Right cardiac atrium (tissue), 5 donors: ENCODE measurements around the gene LRP11. TPM values are rescaled to one million over a fixed set of nuclear protein-coding genes. Genes with fewer than 3 reads are reported as not detected.

Experiments
- ATAC-seq, 2 donors: fragments of 200-7000 bp; cut with Tn5 transposase; one replicate each; pipeline versions ENCODE4 v1.8.0 to v1.9.1; 2020; ENCODE audit warnings: moderate library complexity in 2 of 2, mild to moderate bottlenecking in 1 of 2
- DNase-seq, 3 donors: peaks; one replicate each; pipeline ENCODE4 v3.0.0-alpha.2; 2020
- H3K27ac ChIP-seq: one replicate; pipeline ENCODE4 v1.5.1; 2013; ENCODE audit warnings: mild to moderate bottlenecking, low read length, control low read depth, moderate library complexity
- H3K27me3 ChIP-seq: one replicate; pipeline ENCODE4 v1.6.1; 2013; ENCODE audit not compliant: control insufficient read depth, insufficient read depth
- H3K4me1 ChIP-seq: one replicate; pipeline ENCODE4 v1.6.1; 2013; ENCODE audit warnings: low read length; ENCODE audit not compliant: control insufficient read depth, insufficient read depth
- H3K4me3 ChIP-seq: one replicate; pipeline ENCODE4 v1.5.1; 2013; ENCODE audit warnings: low read length, control low read depth
- H3K9me3 ChIP-seq: one replicate; pipeline ENCODE4 v1.6.1; 2013; ENCODE audit warnings: low read length; ENCODE audit not compliant: control insufficient read depth
- WGBS: extraction: QIAGEN DNeasy Blood & Tissue Kit; methylation state at CpG from one replicate; pipeline ENCODE4 v1.1.7; 2013; 5-methylcytosine and 5-hydroxymethylcytosine counted together
- intact Hi-C, 4 donors: fragments of 100-400 bp; cut with DNase I; formaldehyde crosslinking; loops; one replicate each; pipeline versions ENCODE4 v1.11.0 to v1.14.0; 2022 to 2023
- polyA plus RNA-seq: library from polyadenylated mRNA; stranded (reverse); fragments of 200-250 nt; gene quantifications from one replicate; pipeline ENCODE4 v1.2.3, GENCODE V29; 2013
- total RNA-seq, 4 donors: library from RNA; stranded (reverse); fragmentation: NEBNext Ultra II Directional; extraction: Animal tissue kit (Norgen Biotek cat#: 25700); gene quantifications; one replicate each; pipeline ENCODE4 v1.2.1, GENCODE V29; 2021
- donor health status: healthy with polysubstance abuse.
- donor health status: DM: no; HTN: yes; CAD: no.
- donor health status: DM: no; HTN: no; CAD: no.
- donor health status: DM: no; HTN: yes; CAD: no; lungs with severe emphysema.
- donor health status: DM: yes; HTN: yes; CAD: no.

Gene LRP11
- total and polyA plus RNA-seq, 5 donors: 11.5 to 36.6 (median 22.6) TPM

- Histone ChIP-seq H3K27me3 (no peaks in the 10 kb centered on the region), H3K27ac (no peak overlapping the region), H3K4me1 (no peaks in the 10 kb centered on the region), H3K4me3 (no peak overlapping the region), H3K9me3 (no peaks in the 10 kb centered on the region)
- 93% methylated on average over 1 of the region's 1 CpG for WGBS
- no peak for DNase-seq
- intact Hi-C loops: no loop called here
- ATAC-seq: no peak
Measured at GRCh38 chr6:149777624-149778023, 86.5 kb downstream of the LRP11 start.

- no peaks in the 10 kb centered on the region for H3K4me1 ChIP-seq
- DNase-seq (no peak), ATAC-seq (no peak)
- H3K9me3 ChIP-seq: no peaks in the 10 kb centered on the region
- H3K27me3 ChIP-seq: no peaks in the 10 kb centered on the region
- H3K27ac ChIP-seq: no peak overlapping the region
- 93% methylated on average over 6 of the region's 6 CpGs for WGBS
- H3K4me3 ChIP-seq: no peak overlapping the region
- intact Hi-C loops: no loop called here
Measured at GRCh38 chr6:149771925-149772324, 92.2 kb downstream of the LRP11 start.

GRCh38 chr6:149771185-149771584 lies 93.0 kb downstream of the LRP11 start:
- Histone ChIP-seq H3K4me3 (no peak overlapping the region), H3K9me3 (no peaks in the 10 kb centered on the region), H3K4me1 (no peaks in the 10 kb centered on the region), H3K27ac (no peak overlapping the region), H3K27me3 (no peaks in the 10 kb centered on the region)
- intact Hi-C loops: no loop called here
- DNase-seq (no peak), ATAC-seq (no peak)
- WGBS: 97% methylated on average over 3 of the region's 3 CpGs

GRCh38 chr6:149769676-149770075 lies 94.5 kb downstream of the LRP11 start:
- WGBS: 98% methylated on average over 2 of the region's 2 CpGs
- no peaks in the 10 kb centered on the region for H3K27me3 ChIP-seq
- H3K27ac ChIP-seq: no peak overlapping the region
- H3K4me3 ChIP-seq: no peak overlapping the region
- no peaks in the 10 kb centered on the region for H3K4me1 ChIP-seq
- no peak for ATAC-seq
- no peak for DNase-seq
- intact Hi-C loops: no loop called here
- no peaks in the 10 kb centered on the region for H3K9me3 ChIP-seq

Other genes starting within 250 kb of the LRP11 start
- gene KATNA1, start 215.6 kb downstream of the LRP11 start, total RNA-seq: 10 to 100 TPM in 3 of 4 donors, 1 to 10 TPM in 1; 9.9 to 13.4 (median 13.1) TPM
- 10.3 TPM for gene KATNA1, start 215.6 kb downstream of the LRP11 start, polyA plus RNA-seq
- gene LATS1, start 146.3 kb downstream of the LRP11 start, total RNA-seq: 10 to 100 TPM; 13.5 to 19.0 (median 14.5) TPM
- gene LATS1, start 146.3 kb downstream of the LRP11 start, polyA plus RNA-seq: 4.8 TPM
- 10 to 100 TPM; 22.5 to 24.9 (median 23.6) TPM for gene NUP43, start 117.8 kb downstream of the LRP11 start, total RNA-seq
- gene NUP43, start 117.8 kb downstream of the LRP11 start, polyA plus RNA-seq: 11.8 TPM
- gene PCMT1, start 114.6 kb downstream of the LRP11 start, total RNA-seq: 100 to 1,000 TPM; 107 to 114 (median 111) TPM
- gene PCMT1, start 114.6 kb downstream of the LRP11 start, polyA plus RNA-seq: 96.4 TPM
- gene RAET1E, start 33.8 kb upstream of the LRP11 start, total RNA-seq: under 1 TPM; 0.17 to 0.45 (median 0.39) TPM
- 0.41 TPM for gene RAET1E, start 33.8 kb upstream of the LRP11 start, polyA plus RNA-seq
- under 1 TPM in 1 of 4 donors, not detected in 3; 0.43 TPM for gene RAET1G, start 58.8 kb upstream of the LRP11 start, total RNA-seq
- 0.20 TPM for gene RAET1G, start 58.8 kb upstream of the LRP11 start, polyA plus RNA-seq
- 1 to 10 TPM in 3 of 4 donors, under 1 TPM in 1; 0.31 to 1.2 (median 1.1) TPM for gene ULBP2, start 77.7 kb upstream of the LRP11 start, total RNA-seq
- gene ULBP2, start 77.7 kb upstream of the LRP11 start, polyA plus RNA-seq: 1.1 TPM
- under 1 TPM in 3 of 4 donors, not detected in 1; 0.20 to 0.22 (median 0.21) TPM for gene ULBP1, start 99.6 kb upstream of the LRP11 start, total RNA-seq
- 0.20 TPM for gene ULBP1, start 99.6 kb upstream of the LRP11 start, polyA plus RNA-seq
- not detected for gene RAET1L, start 161.2 kb upstream of the LRP11 start, total RNA-seq
- gene RAET1L, start 161.2 kb upstream of the LRP11 start, polyA plus RNA-seq: not detected
- gene ULBP3, start 204.8 kb upstream of the LRP11 start, total RNA-seq: 1 to 10 TPM; 1.1 to 2.4 (median 1.5) TPM
- 0.43 TPM for gene ULBP3, start 204.8 kb upstream of the LRP11 start, polyA plus RNA-seq